AG04449 (cell line): ENCODE results near the gene ATP6V0E2.

Experiments
- CTCF ChIA-PET: fragments of 350-600 bp; formaldehyde crosslinking; extraction: SDS; loops from one replicate; lab custom pipeline; 2021; ENCODE audit warnings: antibody characterized with exemption; lab: Yijun Ruan, JAX
- POLR2A ChIA-PET: fragments of 400-600, 350-600 bp; formaldehyde crosslinking; extraction: SDS; loops from one replicate; lab custom pipeline; 2020; ENCODE audit warnings: antibody characterized with exemption, inconsistent platforms; lab: Yijun Ruan, JAX
- DNase-seq: peaks from one replicate; pipeline ENCODE4 v3.0.0-alpha.2; 2010; ENCODE audit warnings: low read depth, low spot score
- H3K4me3 ChIP-seq: 2 replicates; pipeline ENCODE4 v1.5.1; 2011; ENCODE audit warnings: low read depth, mild to moderate bottlenecking, control low read depth, low read length
- CTCF ChIP-seq: IDR thresholded peaks from one replicate; pipeline ENCODE4 v1.5.1; 2011; ENCODE audit warnings: mild to moderate bottlenecking, moderate library complexity, low read length, control low read depth, inconsistent platforms; ENCODE audit not compliant: insufficient read depth; ENCODE audit errors: missing control alignments

The ATP6V0E2 gene

GRCh38 chr7:149838992-149839408 lies 34.8 kb upstream of the ATP6V0E2 start:
- ChIA-PET CTCF (interaction anchor here (1.0 to 1.8 kb wide), 6 partner anchors 9 to 45 kb away, joined by 3 to 7 read pairs (median 4); no protein-coding TSS in a partner anchor), POLR2A (interaction anchor here (1.6 kb wide), 1 partner anchor 16 kb away, joined by 6 read pairs; no protein-coding TSS in a partner anchor)
- H3K4me3 ChIP-seq: peak overlapping the region; percentile 80
- no peak for TF ChIP-seq CTCF
- DNase-seq: no peak

- no peak for TF ChIP-seq CTCF
- CTCF ChIA-PET: interaction anchor here (1.0 to 1.8 kb wide), 3 partner anchors 15 to 44 kb away, joined by 3 to 5 read pairs (median 4); no protein-coding TSS in a partner anchor
- POLR2A ChIA-PET: no interaction called here
- no peak overlapping the region for H3K4me3 ChIP-seq
- no peak for DNase-seq
Observed at GRCh38 chr7:149839933-149840332, 33.8 kb upstream of the ATP6V0E2 start.

GRCh38 chr7:149843566-149843965 lies 30.2 kb upstream of the ATP6V0E2 start:
- ChIA-PET CTCF (interaction anchor here (1.7 kb wide), 1 partner anchor 24 kb away, joined by 3 read pairs; no protein-coding TSS in a partner anchor), POLR2A (no interaction called here)
- TF ChIP-seq CTCF: no peak
- no peak for DNase-seq
- no peak overlapping the region for H3K4me3 ChIP-seq

- H3K4me3 ChIP-seq: no peak overlapping the region
- no peak for DNase-seq
- no peak for TF ChIP-seq CTCF
- ChIA-PET POLR2A (no interaction called here), CTCF (no interaction called here)
Observed at GRCh38 chr7:149844445-149844844, 29.3 kb upstream of the ATP6V0E2 start.

GRCh38 chr7:149845257-149845980 lies 28.4 kb upstream of the ATP6V0E2 start:
- no peak for DNase-seq
- CTCF ChIA-PET: no interaction called here
- no peak overlapping the region for H3K4me3 ChIP-seq
- POLR2A ChIA-PET: interaction anchor here (1.2 kb wide), 1 partner anchor 10 kb away, joined by 5 read pairs; no protein-coding TSS in a partner anchor
- no peak for TF ChIP-seq CTCF

GRCh38 chr7:149846021-149846420 lies 27.7 kb upstream of the ATP6V0E2 start:
- H3K4me3 ChIP-seq: no peak overlapping the region
- POLR2A ChIA-PET: interaction anchor here (1.2 kb wide), 1 partner anchor 9 kb away, joined by 5 read pairs; no protein-coding TSS in a partner anchor
- CTCF ChIA-PET: no interaction called here
- TF ChIP-seq CTCF: no peak
- no peak for DNase-seq
